Common myeloid progenitor, CD34-positive (primary cell): ENCODE measurements around the gene TARDBP. TPM values are rescaled to one million over a fixed set of nuclear protein-coding genes. Genes with fewer than 3 reads are reported as not detected.

Source experiments
- CTCF ChIA-PET: fragments of 350-600 bp; sonication (Branson Sonifier 250); formaldehyde crosslinking; loops from one replicate; lab custom pipeline; 2021; ENCODE audit warnings: antibody characterized with exemption; lab: Charles Lee
- POLR2A ChIA-PET: fragments of 350-600 bp; sonication (Branson Sonifier 250); formaldehyde crosslinking; loops from one replicate; lab custom pipeline; 2021; ENCODE audit warnings: antibody characterized with exemption; lab: Charles Lee
- DNase-seq, 3 donors: peaks; one replicate each; pipeline versions ENCODE4 v3.0.0 to v3.0.0-alpha.2; 2013
- H3K27ac ChIP-seq, 2 experiments: 1 replicate in 1 of 2; 2 replicates in 1 of 2; pipeline ENCODE4 v1.7.0; 2013; ENCODE audit warnings: inconsistent platforms in 2 of 2, low read length in 2 of 2, mild to moderate bottlenecking in 2 of 2, low read depth in 1 of 2, moderate library complexity in 1 of 2; ENCODE audit not compliant: severe bottlenecking in 2 of 2, insufficient read depth in 1 of 2, poor library complexity in 1 of 2
- H3K27me3 ChIP-seq, 5 experiments: replicated peaks in 2 of 5; 1 replicate in 3 of 5; 2 replicates in 2 of 5; pipeline versions ENCODE4 v1.6.1 to v1.7.0; 2013; ENCODE audit warnings: low read length in 4 of 5, mild to moderate bottlenecking in 2 of 5, moderate library complexity in 2 of 5, inconsistent platforms in 1 of 5; ENCODE audit not compliant: insufficient read depth in 5 of 5, control insufficient read depth in 4 of 5
- H3K36me3 ChIP-seq, 4 experiments: 1 replicate in 2 of 4; 2 replicates in 2 of 4; pipeline versions ENCODE4 v1.6.1 to v1.7.0; 2013; ENCODE audit warnings: low read length in 3 of 4, control low read depth in 1 of 4, mild to moderate bottlenecking in 1 of 4; ENCODE audit not compliant: control insufficient read depth in 4 of 4, insufficient read depth in 4 of 4
- H3K4me1 ChIP-seq, 4 experiments: 1 replicate in 3 of 4; 2 replicates in 1 of 4; pipeline versions ENCODE4 v1.6.1 to v1.7.1; 2013; ENCODE audit warnings: low read length in 3 of 4, mild to moderate bottlenecking in 3 of 4, control low read depth in 1 of 4, inconsistent platforms in 1 of 4, moderate library complexity in 1 of 4; ENCODE audit not compliant: control insufficient read depth in 4 of 4, insufficient read depth in 4 of 4; ENCODE audit errors: control extremely low read depth in 1 of 4
- H3K4me3 ChIP-seq, 7 experiments: 1 replicate in 4 of 7; 2 replicates in 3 of 7; pipeline versions ENCODE4 v1.5.1 to v1.7.0; 2013; ENCODE audit warnings: mild to moderate bottlenecking in 7 of 7, low read length in 6 of 7, moderate library complexity in 6 of 7, inconsistent platforms in 2 of 7, low read depth in 2 of 7, control low read depth in 1 of 7; ENCODE audit not compliant: insufficient read depth in 4 of 7, control insufficient read depth in 1 of 7; ENCODE audit errors: extremely low read depth in 1 of 7
- H3K9me3 ChIP-seq, 5 experiments: 1 replicate in 4 of 5; 2 replicates in 1 of 5; pipeline versions ENCODE4 v1.6.1 to v1.7.1; 2013; ENCODE audit warnings: low read length in 4 of 5, mild to moderate bottlenecking in 2 of 5, inconsistent platforms in 1 of 5, low read depth in 1 of 5, moderate library complexity in 1 of 5; ENCODE audit not compliant: control insufficient read depth in 4 of 5, insufficient read depth in 2 of 5; ENCODE audit errors: control extremely low read depth in 1 of 5
- WGBS: methylation state at CpG from one replicate; pipeline ENCODE4 v1.1.5; 2013; ENCODE audit not compliant: insufficient coverage; 5-methylcytosine and 5-hydroxymethylcytosine counted together
- polyA plus RNA-seq: library from polyadenylated mRNA; unstranded; fragments of 120-200 nt; gene quantifications from one replicate; pipeline ENCODE4 v1.2.1, GENCODE V29; 2013

TARDBP gene
- 177 TPM for polyA plus RNA-seq

DNA sequence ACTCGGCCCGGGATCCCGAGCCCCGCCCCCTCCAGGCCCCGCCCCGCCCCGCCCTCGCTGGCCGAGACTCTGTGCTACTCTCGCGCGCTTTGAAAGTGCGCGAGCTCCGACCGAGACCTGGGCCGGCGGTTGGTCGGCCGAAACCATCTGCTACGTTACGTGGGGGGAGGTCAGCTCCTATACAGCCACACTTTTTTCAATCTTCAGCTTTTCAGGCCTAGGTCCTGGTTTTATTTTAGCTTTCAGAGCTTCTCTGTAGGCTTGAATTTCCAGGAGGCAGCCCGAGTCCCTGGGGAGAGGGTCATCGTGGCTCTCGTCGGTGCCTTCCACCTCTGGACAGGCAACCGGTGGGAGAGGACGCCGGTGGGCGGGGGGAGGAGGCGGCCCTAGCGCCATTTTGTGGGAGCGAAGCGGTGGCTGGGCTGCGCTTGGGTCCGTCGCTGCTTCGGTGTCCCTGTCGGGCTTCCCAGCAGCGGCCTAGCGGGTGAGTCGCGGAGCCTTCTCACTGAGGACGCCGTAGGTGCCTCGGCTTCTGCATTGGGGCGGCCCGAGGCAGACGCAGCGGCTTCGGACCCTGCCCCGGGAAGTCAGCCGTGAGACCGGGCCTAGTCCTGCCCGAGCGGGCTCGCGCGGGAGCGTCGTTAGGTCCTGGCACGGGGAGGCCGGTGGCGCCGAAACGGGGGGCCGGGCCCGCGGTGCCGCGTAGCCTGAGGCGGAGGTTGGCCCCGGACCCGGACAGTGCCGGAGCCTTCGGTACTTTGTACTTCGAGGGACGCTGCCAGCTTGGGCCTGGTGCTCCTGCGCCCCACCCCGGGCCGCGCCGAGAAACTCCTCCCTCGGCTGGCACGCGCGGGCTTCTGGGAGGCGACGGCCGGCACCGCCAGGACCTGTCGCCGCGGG lies at the start of gene TARDBP:
Gene TARDBP (plus strand): TSS at position 395 of the 900 bp plus-strand sequence. CDS start 1,074 bp downstream, outside the sequence.
- ChIA-PET POLR2A (interaction anchor here (0.6 to 1.0 kb wide), 3 partner anchors 12 to 125 kb away, joined by 3 to 4 read pairs (median 3); no protein-coding TSS in a partner anchor), CTCF (interaction anchor here (1.1 kb wide), 1 partner anchor 25 kb away, joined by 3 read pairs; no protein-coding TSS in a partner anchor)
- H3K9me3 ChIP-seq, result no peaks in the 10 kb centered on the region
- peaks cover 10 to 21% (median 16%) of the 10 kb centered on the region in 4 experiments for H3K4me1 ChIP-seq
- H3K27ac ChIP-seq, result peak within 1 kb of the TSS; percentile 100
- WGBS, result under 1% methylated on average over 73 of the region's 94 CpGs
- H3K27me3 ChIP-seq, result no peaks in the 10 kb centered on the region
- DNase-seq, result peak; percentile 91 to 94 (median 94)
- peak within 1 kb of the TSS; percentile 87 to 99 (median 92) for H3K4me3 ChIP-seq
- H3K36me3 ChIP-seq, result peaks cover 16 to 38% (median 28%) of the 10 kb centered on the region in 4 experiments

DNA sequence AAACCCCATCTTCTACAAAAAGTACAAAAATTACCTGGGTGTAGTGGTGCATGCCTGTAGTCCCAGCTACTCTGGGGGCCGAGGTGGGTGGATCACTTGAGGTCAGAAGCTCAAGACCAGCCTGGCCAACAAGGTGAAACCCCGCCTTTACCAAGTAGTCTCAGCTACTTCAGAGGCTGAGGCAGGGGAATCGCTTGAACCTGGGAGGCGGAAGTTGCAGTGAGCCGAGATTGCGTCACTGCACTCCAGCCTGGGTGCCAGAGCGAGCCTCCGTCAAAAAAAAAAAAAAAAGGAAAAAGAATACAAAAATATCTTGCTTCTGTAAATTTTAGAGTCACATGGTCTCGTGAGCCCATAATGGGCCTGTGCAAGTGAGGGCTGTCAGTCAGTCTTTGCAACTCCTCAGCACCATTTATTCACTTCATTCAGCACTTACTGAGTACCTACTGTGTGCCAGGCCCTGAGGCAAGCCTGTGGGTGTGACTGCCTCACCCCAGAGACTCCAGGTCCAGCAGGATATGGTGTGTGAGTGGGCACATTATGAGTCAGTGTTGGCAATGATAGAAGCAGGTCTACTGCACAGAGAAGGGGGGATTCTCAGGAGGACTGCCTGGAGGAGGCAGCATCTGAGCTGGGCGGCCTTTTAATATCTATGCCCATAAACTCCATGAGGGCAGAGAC lies 46.8 kb upstream of the TARDBP start:
- DNase-seq, result peak; percentile 47 to 81 (median 76)
- WGBS, result 10% methylated on average over 2 of the region's 10 CpGs
- Histone ChIP-seq H3K36me3 (no peaks in the 10 kb centered on the region), H3K4me1 (peaks cover 10 to 59% (median 37%) of the 10 kb centered on the region in 4 experiments), H3K9me3 (no peaks in the 10 kb centered on the region), H3K27me3 (no peaks in the 10 kb centered on the region), H3K27ac (peak overlapping the region in 1 of 2 experiments; percentile 69), H3K4me3 (peak overlapping the region in 4 of 7 experiments; percentile 20 to 54 (median 40))
- ChIA-PET POLR2A (no interaction called here), CTCF (interaction anchor here (1.2 kb wide), 1 partner anchor 13 kb away, joined by 3 read pairs; no protein-coding TSS in a partner anchor)

DNA sequence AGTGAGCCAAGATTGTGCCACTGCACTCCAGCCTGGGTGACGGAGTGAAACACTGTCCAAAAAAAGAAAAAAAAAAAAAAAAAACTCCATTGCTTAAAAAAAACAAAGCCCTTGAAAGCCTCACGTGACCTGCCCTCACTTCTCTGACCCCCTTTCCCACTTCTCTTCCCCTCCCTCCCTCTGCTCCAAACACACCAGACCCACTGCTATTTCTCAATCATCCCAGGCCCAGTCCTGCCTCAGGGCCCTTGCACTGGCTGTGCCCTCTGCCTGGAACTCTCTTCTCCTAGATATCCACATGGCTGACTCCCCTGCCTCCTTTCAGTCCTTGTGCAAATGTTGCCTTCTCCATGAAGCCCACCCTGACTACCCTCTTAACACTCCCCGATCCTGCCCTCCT lies 45.4 kb upstream of the TARDBP start:
- H3K9me3 ChIP-seq, result no peaks in the 10 kb centered on the region
- no peak overlapping the region for H3K4me3 ChIP-seq
- H3K4me1 ChIP-seq, result peaks cover 10 to 51% (median 34%) of the 10 kb centered on the region in 4 experiments
- ChIA-PET CTCF (interaction anchor here (0.9 kb wide), 1 partner anchor 10 kb away, joined by 3 read pairs; no protein-coding TSS in a partner anchor), POLR2A (no interaction called here)
- no peak overlapping the region for H3K27ac ChIP-seq
- no peaks in the 10 kb centered on the region for H3K27me3 ChIP-seq
- no peak for DNase-seq
- no peaks in the 10 kb centered on the region for H3K36me3 ChIP-seq
- WGBS, result 100% methylated on average over 1 of the region's 3 CpGs

DNA sequence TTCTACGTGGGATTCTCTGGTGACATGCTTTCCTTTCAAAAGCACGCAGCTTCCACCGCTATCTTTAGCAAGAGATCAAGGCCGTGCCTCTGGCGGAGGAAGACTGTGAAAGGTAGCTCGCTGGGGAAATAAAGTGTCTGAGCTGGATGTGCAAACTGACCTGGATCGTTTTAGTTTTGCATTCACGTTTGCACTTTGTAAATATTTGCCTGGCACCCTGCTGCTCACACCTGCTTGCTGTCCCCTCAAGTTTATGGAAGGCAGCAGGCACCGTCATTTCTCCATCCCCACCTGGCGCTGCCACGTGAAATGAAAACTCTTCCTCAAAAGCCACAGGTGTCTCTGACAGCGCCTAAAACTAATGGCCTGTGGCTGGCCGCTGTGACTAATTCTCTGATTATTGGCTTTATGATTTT lies 44.0 kb upstream of the TARDBP start:
- no peaks in the 10 kb centered on the region for H3K27me3 ChIP-seq
- H3K4me1 ChIP-seq, result peaks cover 10 to 43% (median 27%) of the 10 kb centered on the region in 4 experiments
- DNase-seq, result no peak
- CTCF ChIA-PET, result no interaction called here
- H3K4me3 ChIP-seq, result no peak overlapping the region
- no peaks in the 10 kb centered on the region for H3K36me3 ChIP-seq
- 90% methylated on average over 11 of the region's 13 CpGs for WGBS
- POLR2A ChIA-PET, result no interaction called here
- H3K27ac ChIP-seq, result no peak overlapping the region
- H3K9me3 ChIP-seq, result no peaks in the 10 kb centered on the region

DNA sequence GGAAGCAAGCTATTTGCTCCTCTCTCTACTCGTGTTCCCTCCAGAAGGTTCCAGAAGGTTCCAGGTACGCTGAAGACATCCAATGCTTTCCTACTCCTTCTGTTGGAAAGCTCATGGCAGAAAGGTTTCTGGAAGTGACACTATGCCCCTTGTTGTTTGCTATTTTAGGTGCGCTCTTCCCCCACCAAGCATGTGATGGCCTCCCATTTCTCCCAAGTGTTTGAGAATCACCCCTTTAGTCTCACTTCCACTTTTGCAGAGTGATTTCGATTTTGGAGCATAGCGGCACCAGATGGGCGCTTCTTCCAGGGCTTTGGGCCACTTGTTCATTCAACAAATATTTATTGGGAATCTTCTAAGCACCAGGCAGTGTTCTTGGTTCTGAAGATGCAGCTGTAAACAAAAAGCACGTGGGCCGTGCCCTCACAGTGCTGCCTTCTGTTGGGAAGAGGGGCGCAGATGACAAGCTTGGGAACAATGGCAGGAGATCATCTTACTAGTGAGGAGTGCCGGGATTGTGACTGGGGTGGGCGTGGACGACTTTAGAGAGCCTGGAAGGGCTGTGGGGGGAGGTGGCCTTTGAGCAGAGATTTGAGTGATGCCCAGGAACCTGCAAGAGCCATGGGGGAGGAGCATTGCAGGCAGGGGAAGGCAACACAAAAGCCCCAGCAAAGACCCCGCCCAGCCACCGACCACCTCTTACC lies 43.0 kb upstream of the TARDBP start:
- ChIA-PET POLR2A (no interaction called here), CTCF (no interaction called here)
- Histone ChIP-seq H3K4me3 (no peak overlapping the region), H3K9me3 (no peaks in the 10 kb centered on the region), H3K36me3 (no peaks in the 10 kb centered on the region), H3K4me1 (peaks cover 10 to 37% (median 20%) of the 10 kb centered on the region in 4 experiments), H3K27me3 (no peaks in the 10 kb centered on the region), H3K27ac (no peak overlapping the region)
- DNase-seq, result no peak
- 95% methylated on average over 14 of the region's 14 CpGs for WGBS

DNA sequence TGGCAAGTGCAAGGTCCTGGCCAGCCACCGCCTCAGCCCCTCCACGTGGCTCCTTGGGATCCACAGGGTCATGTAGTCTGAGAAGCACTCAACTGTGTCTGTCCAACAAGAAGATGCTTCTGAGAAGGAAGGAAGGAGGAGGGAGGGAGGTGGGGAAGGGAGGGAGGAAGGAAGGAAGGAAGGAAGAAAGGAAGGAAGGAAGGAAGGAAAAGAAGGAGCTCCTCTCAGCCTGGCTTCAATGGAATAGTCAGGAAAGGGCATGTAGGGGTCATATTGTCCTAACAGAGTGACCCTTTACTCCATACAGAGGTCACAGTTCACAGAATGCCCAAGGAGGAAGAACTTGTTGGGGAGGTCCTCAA lies 42.5 kb upstream of the TARDBP start:
- Histone ChIP-seq H3K27ac (no peak overlapping the region), H3K4me1 (peaks cover 7 to 32% (median 15%) of the 10 kb centered on the region in 4 experiments), H3K36me3 (no peaks in the 10 kb centered on the region), H3K4me3 (no peak overlapping the region), H3K27me3 (no peaks in the 10 kb centered on the region), H3K9me3 (no peaks in the 10 kb centered on the region)
- ChIA-PET CTCF (no interaction called here), POLR2A (no interaction called here)
- WGBS, result 78% methylated on average over 2 of the region's 2 CpGs
- no peak for DNase-seq
